HG03378 (cell line): ENCODE measurements around the gene EPGN.

Source experiments
- ATAC-seq: cut with Tn5 transposase; IDR thresholded peaks from one replicate; pipeline ENCODE4 v1.9.1; 2021; ENCODE audit warnings: mild to moderate bottlenecking, moderate library complexity; ENCODE audit not compliant: unreplicated experiment

Gene EPGN, protein sequence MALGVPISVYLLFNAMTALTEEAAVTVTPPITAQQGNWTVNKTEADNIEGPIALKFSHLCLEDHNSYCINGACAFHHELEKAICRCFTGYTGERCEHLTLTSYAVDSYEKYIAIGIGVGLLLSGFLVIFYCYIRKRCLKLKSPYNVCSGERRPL

GRCh38 chr4:74308215-74308614 is at the start of gene EPGN:
Gene EPGN (plus strand): TSS chr4:74308470. CDS start chr4:74308534, 64 bp downstream.
- ATAC-seq, result no peak

- ATAC-seq, result no peak
Observed at GRCh38 chr4:74258963-74259362, 49.3 kb upstream of the EPGN start.

GRCh38 chr4:74260036-74260435 is 48.2 kb upstream of the EPGN start:
- ATAC-seq, result no peak

- ATAC-seq, result no peak
Observed at GRCh38 chr4:74262522-74262921, 45.7 kb upstream of the EPGN start.

- no peak for ATAC-seq
Observed at GRCh38 chr4:74263551-74263950, 44.7 kb upstream of the EPGN start.

DNA sequence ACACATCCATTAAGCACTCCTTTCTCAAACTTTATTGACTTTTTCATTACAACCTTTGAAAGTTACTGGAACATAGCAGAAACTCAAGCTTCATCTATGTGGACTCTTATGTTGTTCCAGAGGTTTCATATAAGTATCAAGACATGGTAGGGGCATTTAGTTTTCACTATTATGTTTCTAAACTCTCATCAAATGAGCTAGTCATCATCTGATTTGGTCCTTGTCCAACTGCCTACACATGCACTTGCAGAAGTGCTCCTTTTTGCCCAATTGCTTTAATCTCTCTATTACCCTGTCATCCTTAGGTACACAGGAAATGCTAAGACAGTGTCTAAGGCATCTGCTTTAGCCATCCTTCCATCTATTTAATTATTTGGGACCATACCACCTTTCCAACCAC is 42.2 kb upstream of the EPGN start:
- ATAC-seq, result no peak

GRCh38 chr4:74267998-74268606 is 40.2 kb upstream of the EPGN start:
- ATAC-seq, result no peak

- ATAC-seq, result no peak
Observed at GRCh38 chr4:74268643-74269042, 39.6 kb upstream of the EPGN start.

DNA sequence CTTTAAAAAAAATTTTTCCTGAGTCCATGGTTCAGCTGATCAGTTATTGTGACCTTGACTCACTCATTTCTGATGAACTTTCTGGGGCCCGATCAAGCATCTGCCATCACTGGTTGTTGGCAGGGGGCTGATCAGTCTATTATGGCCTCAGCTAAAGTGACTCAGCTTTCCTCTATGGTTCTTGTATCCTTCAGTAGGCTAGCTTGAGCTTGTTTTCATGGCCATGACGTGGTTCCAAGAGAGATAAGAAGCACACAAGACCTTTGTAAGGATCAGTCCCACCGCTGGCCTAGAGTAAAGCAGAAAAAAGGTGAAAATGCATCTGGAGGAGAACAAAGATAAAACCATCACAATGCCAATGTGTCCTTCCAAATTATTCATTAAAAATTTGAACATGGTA is 29.8 kb upstream of the EPGN start:
- no peak for ATAC-seq

GRCh38 chr4:74279716-74280115 is 28.6 kb upstream of the EPGN start:
- ATAC-seq, result no peak

- no peak for ATAC-seq
Observed at GRCh38 chr4:74282926-74283325, 25.3 kb upstream of the EPGN start.

GRCh38 chr4:74283614-74284013 is 24.7 kb upstream of the EPGN start:
- ATAC-seq, result no peak

DNA sequence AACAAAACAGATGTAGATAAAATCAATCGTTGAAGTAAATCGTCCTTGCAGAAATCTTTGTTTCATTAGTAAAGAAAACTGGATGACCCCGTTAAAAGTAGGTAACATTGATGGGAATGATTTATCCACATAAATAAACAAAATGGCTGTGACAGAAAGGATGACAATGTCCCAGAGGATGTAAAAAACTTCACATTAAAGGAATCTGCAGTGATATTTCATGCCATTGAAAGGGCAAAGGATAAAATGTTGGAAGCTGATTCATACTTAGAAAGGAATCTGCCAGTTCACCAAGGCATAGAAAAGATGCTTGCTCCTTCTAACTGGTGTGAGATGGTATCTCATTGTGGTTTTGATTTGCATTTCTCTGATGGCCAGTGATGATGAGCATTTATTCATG is 24.2 kb upstream of the EPGN start:
- no peak for ATAC-seq

DNA sequence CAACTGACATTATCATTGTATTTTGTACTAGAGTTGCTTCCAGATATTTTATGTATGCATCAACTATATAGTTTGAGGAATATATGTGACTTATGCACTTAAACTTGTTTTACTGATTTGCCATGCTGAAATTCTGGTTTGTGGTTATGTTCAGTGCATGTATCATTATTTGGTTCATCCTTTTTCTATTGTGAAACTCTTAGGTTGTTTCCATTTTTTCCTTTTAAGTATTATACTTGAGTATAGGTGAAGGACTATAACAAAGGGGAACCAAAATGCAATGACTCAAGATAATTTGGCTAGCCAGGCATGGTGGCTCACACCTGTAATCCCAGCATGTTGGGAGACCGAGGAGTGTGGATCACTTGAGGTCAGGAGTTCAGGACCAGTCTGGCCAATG is 21.1 kb upstream of the EPGN start:
- no peak for ATAC-seq

DNA sequence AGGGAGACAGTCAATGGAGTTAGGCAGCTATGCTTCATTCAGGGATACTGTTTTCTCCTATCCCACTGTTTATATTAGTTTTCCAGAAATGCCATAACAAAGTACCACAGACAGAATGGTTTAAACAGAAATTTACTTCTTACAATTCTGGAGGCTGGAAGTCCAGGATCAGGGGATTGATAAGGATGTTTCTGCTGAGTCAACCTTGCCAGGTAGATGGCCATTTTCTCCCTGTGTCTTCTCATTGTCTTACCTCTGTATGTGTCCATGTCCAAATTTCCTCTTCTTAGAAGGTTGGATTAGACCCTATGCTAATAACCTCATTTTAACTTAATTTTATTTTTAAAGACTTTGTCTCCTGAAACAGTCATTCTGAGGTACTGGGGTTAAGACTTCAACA is 20.5 kb upstream of the EPGN start:
- no peak for ATAC-seq

GRCh38 chr4:74291471-74291870 is 16.8 kb upstream of the EPGN start:
- no peak for ATAC-seq

- no peak for ATAC-seq
Observed at GRCh38 chr4:74292111-74292870, 16.0 kb upstream of the EPGN start.

DNA sequence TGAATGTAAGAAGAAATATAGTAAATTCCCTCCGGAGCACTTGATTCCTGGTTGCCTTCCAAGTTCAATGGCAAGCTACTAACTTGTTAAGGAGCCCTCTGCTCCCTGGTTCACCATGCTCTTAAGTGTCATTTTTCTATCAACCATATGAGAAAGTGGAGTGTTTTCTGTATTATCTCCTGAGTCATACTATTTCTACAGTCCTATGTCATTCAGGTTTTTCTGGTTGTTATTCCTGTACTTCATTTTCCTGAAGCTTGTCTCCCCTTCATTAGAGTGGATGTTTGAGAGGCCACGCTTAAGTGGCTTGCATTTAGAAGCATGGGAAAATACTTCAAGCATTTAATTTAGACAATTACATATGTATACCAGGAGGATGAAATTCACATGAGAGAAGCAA is 14.7 kb upstream of the EPGN start:
- no peak for ATAC-seq

DNA sequence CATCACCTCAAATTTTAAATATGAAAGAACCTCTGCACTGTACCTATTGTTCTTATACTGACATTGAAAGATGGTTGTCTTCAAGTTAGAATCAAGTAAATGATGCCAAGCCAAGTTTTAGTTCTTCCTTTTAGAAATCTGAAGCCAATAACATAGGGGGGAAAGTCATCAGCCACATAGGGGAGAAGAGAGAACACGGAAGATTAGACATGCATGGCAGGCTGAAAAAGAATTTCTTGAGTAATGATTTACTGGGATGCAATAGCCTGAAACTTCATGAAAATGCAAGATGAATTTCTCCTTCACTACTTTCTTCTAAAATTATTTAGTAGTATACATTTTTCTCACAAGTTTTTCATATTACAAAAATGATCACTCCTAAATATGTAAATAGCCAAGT is 13.6 kb upstream of the EPGN start:
- ATAC-seq, result no peak

DNA sequence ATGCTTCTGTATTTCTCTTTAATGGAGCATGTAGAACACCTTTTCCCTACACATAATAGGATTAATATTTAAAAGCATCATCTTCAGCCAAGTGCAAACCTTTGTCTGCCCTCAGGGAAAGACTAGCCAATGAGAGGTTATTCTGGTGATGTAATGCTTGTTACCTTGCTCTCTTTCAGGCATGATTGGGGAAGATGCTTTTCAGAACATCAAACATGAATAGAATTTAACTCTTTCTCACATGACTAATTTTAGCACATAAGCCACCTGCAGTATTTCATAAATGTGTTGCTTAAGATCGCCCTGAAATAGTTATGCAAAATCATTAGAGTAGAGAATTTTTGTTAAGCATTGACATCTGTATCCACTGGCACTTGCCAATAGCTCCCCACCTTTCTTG is 10.7 kb upstream of the EPGN start:
- ATAC-seq, result no peak

DNA sequence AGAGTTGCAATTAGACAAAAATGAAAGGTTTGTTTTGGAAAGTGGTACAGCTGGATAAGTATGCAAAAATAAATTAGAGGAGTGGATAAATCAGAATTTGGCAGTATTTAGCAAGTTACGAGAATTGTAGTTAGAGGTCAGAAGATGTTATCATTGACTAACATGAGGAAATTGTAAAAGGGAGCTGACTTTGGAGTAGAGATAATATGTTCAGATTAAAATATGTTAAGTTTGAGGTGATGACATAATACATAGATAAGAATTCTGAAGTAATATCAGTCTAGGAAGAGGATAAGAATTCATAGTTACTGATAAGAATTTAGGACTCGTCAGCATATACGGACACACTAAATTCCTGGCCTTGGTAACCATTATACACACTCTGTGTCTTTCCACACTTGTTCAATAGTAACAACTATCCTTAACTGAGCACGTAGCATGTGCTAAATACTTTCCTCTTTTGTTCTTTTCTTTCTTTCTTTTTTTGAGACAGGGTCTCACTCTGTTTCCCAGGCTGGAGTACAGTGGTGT is 4.1 kb upstream of the EPGN start:
- ATAC-seq, result no peak

- ATAC-seq, result no peak
Observed at GRCh38 chr4:74305000-74305399, 3.3 kb upstream of the EPGN start.
